Smooth muscle cell (in vitro differentiated cells): ENCODE data around the gene POC1B. TPM values are rescaled to one million over a fixed set of nuclear protein-coding genes. Genes with fewer than 3 reads are reported as not detected.
A peak's percentile ranks its signal among the peaks of the same experiment; 100 is the strongest.

Experiments used
- DNase-seq: peaks from one replicate; lab custom pipeline; 2025; ENCODE audit not compliant: unreplicated experiment; lab: John Stamatoyannopoulos, UW
- H2AFZ ChIP-seq: fragments of 200-600 bp; sonication (generic); 2 replicates; pipeline ENCODE4 v1.6.0; 2016; ENCODE audit warnings: antibody characterized with exemption, low read depth, mild to moderate bottlenecking
- H3F3A ChIP-seq: fragments of 200-600 bp; sonication (generic); 2 replicates; pipeline ENCODE4 v1.6.0; 2017; ENCODE audit warnings: antibody characterized with exemption, low read depth
- H3K27ac ChIP-seq: fragments of 200-600 bp; sonication (generic); 2 replicates; pipeline ENCODE4 v1.5.1; 2016; ENCODE audit warnings: low read depth, mild to moderate bottlenecking
- H3K27me3 ChIP-seq: fragments of 200-600 bp; sonication (generic); 2 replicates; pipeline ENCODE4 v1.6.1; 2016; ENCODE audit warnings: low read depth, mild to moderate bottlenecking
- H3K36me3 ChIP-seq: fragments of 200-600 bp; sonication (generic); 2 replicates; pipeline ENCODE4 v1.5.1; 2016; ENCODE audit warnings: low read depth
- H3K4me1 ChIP-seq: fragments of 200-600 bp; sonication (generic); 2 replicates; pipeline ENCODE4 v1.5.1; 2016; ENCODE audit warnings: low read depth
- H3K4me2 ChIP-seq: fragments of 200-600 bp; sonication (generic); 2 replicates; pipeline ENCODE4 v1.6.0; 2016; ENCODE audit warnings: mild to moderate bottlenecking
- H3K4me3 ChIP-seq: fragments of 200-600 bp; sonication (generic); 2 replicates; pipeline ENCODE4 v1.5.1; 2016; ENCODE audit warnings: mild to moderate bottlenecking
- H3K79me2 ChIP-seq: fragments of 200-600 bp; sonication (generic); 2 replicates; pipeline ENCODE4 v1.6.0; 2016; ENCODE audit warnings: low read depth, mild to moderate bottlenecking
- H3K9ac ChIP-seq: fragments of 200-600 bp; sonication (generic); 2 replicates; pipeline ENCODE4 v1.6.0; 2016; ENCODE audit warnings: low read depth
- H3K9me3 ChIP-seq: fragments of 200-600 bp; sonication (generic); replicated peaks from 2 replicates; pipeline ENCODE4 v1.5.1; 2016; ENCODE audit warnings: low read depth
- H4K20me1 ChIP-seq: fragments of 200-600 bp; sonication (generic); 2 replicates; pipeline ENCODE4 v1.6.0; 2016; ENCODE audit warnings: low read depth
- CTCF ChIP-seq: fragments of 200-600 bp; sonication (generic); IDR thresholded peaks from 2 replicates; pipeline ENCODE4 v1.5.1; 2017; ENCODE audit warnings: borderline replicate concordance, mild to moderate bottlenecking, antibody characterized with exemption; ENCODE audit not compliant: insufficient read depth, poor library complexity, severe bottlenecking
- WGBS: methylation state at CpG from one replicate; pipeline ENCODE4 v1.1.7; 2016; ENCODE audit warnings: low lambda C conversion rate; 5-methylcytosine and 5-hydroxymethylcytosine counted together
- polyA plus RNA-seq: library from polyadenylated mRNA; unstranded; fragments of >200 nt; fragmentation: Nextera tagmentation; extraction: Ambion mirVana; gene quantifications from 2 replicates; pipeline ENCODE4 v1.2.1, GENCODE V29; 2016
- total RNA-seq: library from RNA; depleted of rRNA; stranded (reverse); fragments of >200 nt; gene quantifications from 2 replicates; pipeline ENCODE4 v1.2.3, GENCODE V29; 2014

Gene POC1B
- total and polyA plus RNA-seq, 2 experiments from 2014 or later: 9.1 to 13.3 TPM

DNA sequence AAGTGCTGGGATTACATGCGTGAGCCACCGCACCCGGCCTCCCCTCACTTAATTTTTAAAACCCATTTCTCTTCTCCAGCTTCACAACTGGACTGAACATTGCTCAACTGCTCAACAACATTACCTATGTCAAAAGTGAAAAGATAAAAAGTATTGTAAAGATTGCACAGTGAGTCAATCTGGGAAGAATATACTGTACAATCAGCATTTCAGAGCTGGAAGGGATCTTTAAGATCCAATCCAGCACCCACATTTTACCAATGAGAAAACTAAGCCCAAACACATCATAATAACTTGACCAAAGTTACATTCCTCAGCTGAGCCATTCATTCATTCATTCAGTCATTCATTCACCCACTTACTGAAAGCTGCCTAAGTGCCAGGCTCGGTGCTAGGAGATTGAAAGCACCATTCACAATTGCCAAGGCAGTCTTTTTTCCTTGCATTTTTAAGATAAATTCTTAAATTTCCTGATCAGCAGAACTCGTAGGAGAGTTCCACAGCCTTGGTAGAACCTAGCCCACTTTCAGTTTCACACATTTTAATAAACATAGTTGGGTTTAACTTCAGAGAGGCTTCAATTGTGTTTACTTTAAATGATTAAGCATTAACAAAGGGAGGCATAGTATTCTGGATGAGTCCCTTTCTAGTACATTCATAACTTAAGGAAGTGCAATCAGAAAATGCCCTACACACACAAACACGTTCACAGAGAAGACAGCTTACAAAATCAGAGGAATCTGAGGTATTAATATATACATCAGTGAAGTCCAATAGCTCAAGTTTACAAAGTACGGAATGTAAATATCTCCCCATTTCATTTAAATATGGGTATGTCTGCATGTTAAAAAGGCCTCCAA is 4.3 kb downstream of the POC1B start:
- Histone ChIP-seq H3K9ac (no peak overlapping the region), H3K27ac (no peak overlapping the region), H2AFZ (no peak overlapping the region), H3K4me2 (peak overlapping the region; percentile 90), H3K79me2 (peaks cover 40% of the 10 kb centered on the region), H3K4me3 (peak overlapping the region; percentile 17), H3K27me3 (no peaks in the 10 kb centered on the region), H4K20me1 (peaks cover 12% of the 10 kb centered on the region), H3K4me1 (peaks cover 11% of the 10 kb centered on the region), H3F3A (peaks cover 4% of the 10 kb centered on the region), H3K36me3 (no peaks in the 10 kb centered on the region), H3K9me3 (no peaks in the 10 kb centered on the region)
- no peak for TF ChIP-seq CTCF
- WGBS: 84% methylated on average over 7 of the region's 7 CpGs
- DNase-seq: no peak

DNA sequence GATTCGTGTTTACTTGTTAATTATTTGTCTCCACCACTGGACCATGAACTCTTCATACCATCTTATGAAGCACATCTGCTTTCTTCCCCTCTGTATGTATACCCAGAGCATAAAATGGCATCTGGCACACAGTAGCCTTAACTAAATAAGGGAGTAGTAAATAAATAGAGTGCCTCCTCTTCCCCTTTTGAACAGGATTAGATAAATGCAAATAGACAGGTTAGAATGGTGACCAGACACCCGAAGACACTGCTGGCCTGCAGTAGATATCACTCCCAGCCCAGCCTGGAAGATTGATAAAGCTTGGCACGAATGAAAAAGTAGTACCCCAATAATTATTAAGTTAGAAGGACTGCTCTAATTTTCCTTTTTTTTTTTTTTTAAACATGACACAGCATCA is 8.1 kb downstream of the POC1B start:
- no peak for DNase-seq
- no peaks in the 10 kb centered on the region for H3K36me3 ChIP-seq
- H3K27me3 ChIP-seq: no peaks in the 10 kb centered on the region
- WGBS: 63% methylated on average over 3 of the region's 3 CpGs
- no peak overlapping the region for H3K9ac ChIP-seq
- no peak overlapping the region for H3K27ac ChIP-seq
- TF ChIP-seq CTCF: no peak
- no peaks in the 10 kb centered on the region for H3F3A ChIP-seq
- H3K9me3 ChIP-seq: no peaks in the 10 kb centered on the region
- H4K20me1 ChIP-seq: peaks cover 11% of the 10 kb centered on the region
- peaks cover 26% of the 10 kb centered on the region for H3K79me2 ChIP-seq
- H3K4me2 ChIP-seq: no peak overlapping the region
- no peak overlapping the region for H3K4me3 ChIP-seq
- no peak overlapping the region for H2AFZ ChIP-seq
- H3K4me1 ChIP-seq: peaks cover 4% of the 10 kb centered on the region

- Histone ChIP-seq H3K9ac (no peak overlapping the region), H3K9me3 (no peaks in the 10 kb centered on the region), H3K27ac (no peak overlapping the region), H3K36me3 (no peaks in the 10 kb centered on the region), H3K4me3 (no peak overlapping the region), H3K4me1 (peaks cover under 1% of the 10 kb centered on the region), H3F3A (no peaks in the 10 kb centered on the region), H3K4me2 (no peak overlapping the region), H3K27me3 (no peaks in the 10 kb centered on the region), H2AFZ (no peak overlapping the region), H3K79me2 (peaks cover 15% of the 10 kb centered on the region), H4K20me1 (peaks cover 4% of the 10 kb centered on the region)
- 70% methylated on average over 4 of the region's 4 CpGs for WGBS
- TF ChIP-seq CTCF: no peak
- no peak for DNase-seq
Observed at GRCh38 chr12:89516633-89517032, 9.2 kb downstream of the POC1B start.

GRCh38 chr12:89514751-89515150 is 11.1 kb downstream of the POC1B start:
- Histone ChIP-seq H3K4me3 (no peak overlapping the region), H3K9me3 (no peaks in the 10 kb centered on the region), H3K4me1 (no peaks in the 10 kb centered on the region), H3K36me3 (no peaks in the 10 kb centered on the region), H3K79me2 (peaks cover 6% of the 10 kb centered on the region), H3F3A (no peaks in the 10 kb centered on the region), H2AFZ (no peak overlapping the region), H3K4me2 (no peak overlapping the region), H3K27me3 (no peaks in the 10 kb centered on the region), H4K20me1 (no peaks in the 10 kb centered on the region), H3K9ac (no peak overlapping the region), H3K27ac (no peak overlapping the region)
- no peak for TF ChIP-seq CTCF
- WGBS: 94% methylated on average over 1 of the region's 1 CpG
- no peak for DNase-seq
